ENCODE measurements around the gene USP40.
A peak's percentile ranks its signal among the peaks of the same experiment; 100 is the strongest.

The USP40 gene

DNA sequence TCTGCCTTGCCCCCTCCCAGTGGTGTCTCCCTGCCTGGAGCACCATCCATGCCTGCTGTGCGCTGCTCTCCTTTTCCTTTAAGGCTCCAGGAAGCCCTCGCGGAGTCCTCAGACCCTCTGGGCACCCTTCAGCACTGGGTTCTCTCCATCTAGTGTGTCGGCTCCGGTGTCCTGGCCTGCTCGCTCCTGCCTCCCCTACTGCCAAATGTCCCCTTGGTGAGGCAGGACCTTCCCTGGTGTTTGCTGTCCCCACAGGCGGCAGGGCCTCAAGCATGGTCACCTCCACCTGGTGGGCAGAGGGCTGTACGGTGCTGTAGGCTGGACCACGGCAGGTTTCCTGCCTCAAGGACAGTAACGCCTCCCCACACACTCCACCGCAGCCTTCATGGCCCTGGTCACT, 122.1 kb downstream of the USP40 start:
- no peak for DNase-seq (ENCODE audit: low read depth)

GRCh38 chr2:233443511-233444183, 122.9 kb downstream of the USP40 start:
- peak; percentile 70 for DNase-seq (ENCODE audit: low read depth)

DNA sequence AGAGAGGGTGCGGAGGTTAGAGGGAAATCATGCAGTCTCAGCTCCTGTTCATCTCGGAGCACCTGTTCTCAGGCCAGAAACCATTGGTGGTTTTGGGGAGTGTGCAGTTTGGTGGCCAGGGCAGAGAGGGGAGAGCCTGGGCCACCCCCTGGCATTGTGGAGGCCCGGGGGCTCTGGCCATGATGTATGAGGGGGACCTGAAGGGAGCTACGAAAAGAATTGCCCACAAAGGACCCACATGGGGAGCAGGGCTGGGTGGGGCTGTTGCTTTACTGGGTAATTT, 124.6 kb downstream of the USP40 start:
- DNase-seq (ENCODE audit: low read depth) = no peak

- no peak for DNase-seq (ENCODE audit: low read depth)
Observed at GRCh38 chr2:233441161-233442027, 125.2 kb downstream of the USP40 start.

- DNase-seq (ENCODE audit: low read depth) = no peak
Observed at GRCh38 chr2:233440714-233441113, 125.9 kb downstream of the USP40 start.

GRCh38 chr2:233440314-233440713, 126.3 kb downstream of the USP40 start:
- DNase-seq (ENCODE audit: low read depth) = no peak

DNA sequence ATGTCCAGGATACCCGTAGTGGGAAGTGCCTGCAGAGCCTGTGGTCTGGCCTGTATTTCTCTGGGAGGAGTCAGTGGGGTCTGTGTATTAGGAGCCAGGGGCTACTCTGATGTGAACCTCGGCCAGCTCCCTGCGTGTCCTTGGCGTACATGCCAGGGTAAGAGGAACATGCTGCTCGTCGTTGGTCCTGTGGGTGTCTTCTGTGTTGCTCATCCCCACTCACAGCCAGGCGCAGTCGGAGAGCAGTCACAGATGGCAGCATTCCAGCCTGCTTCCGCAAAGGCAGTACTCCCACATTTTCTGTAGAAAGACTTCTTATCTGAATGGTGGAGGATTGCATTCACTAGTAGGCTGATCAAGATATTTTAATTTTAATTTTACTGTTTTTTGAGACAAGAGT, 127.4 kb downstream of the USP40 start:
- no peak for DNase-seq (ENCODE audit: low read depth)

DNA sequence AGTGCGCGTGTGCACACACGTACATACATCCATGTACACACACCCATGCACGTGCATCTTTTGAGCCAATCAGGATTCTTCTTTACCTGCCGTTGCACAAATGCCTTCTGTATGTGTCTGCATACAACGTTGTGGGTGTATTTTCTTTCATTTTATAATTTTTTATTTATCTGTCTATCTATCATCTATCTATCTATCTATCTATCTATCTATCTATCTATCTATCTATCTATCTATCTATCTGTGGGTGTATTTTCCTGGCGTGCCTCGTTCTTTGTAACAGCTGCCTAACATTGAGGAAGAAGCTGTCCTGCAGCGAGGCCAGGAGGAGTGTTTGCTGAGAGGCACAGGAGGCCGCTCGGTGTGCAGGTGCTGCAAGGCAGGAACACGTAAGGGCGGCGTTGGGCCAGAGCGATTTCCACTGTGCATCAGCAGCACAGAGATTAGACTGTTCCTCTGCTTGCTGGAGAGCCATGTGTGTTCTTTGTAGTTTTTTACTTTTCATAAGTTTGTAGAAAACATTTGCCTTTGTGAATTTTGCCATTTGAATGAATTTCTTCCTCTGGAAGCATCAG, 127.9 kb downstream of the USP40 start:
- no peak for DNase-seq (ENCODE audit: low read depth)

- no peak for DNase-seq (ENCODE audit: low read depth)
Observed at GRCh38 chr2:233437439-233437955, 129.1 kb downstream of the USP40 start.

DNA sequence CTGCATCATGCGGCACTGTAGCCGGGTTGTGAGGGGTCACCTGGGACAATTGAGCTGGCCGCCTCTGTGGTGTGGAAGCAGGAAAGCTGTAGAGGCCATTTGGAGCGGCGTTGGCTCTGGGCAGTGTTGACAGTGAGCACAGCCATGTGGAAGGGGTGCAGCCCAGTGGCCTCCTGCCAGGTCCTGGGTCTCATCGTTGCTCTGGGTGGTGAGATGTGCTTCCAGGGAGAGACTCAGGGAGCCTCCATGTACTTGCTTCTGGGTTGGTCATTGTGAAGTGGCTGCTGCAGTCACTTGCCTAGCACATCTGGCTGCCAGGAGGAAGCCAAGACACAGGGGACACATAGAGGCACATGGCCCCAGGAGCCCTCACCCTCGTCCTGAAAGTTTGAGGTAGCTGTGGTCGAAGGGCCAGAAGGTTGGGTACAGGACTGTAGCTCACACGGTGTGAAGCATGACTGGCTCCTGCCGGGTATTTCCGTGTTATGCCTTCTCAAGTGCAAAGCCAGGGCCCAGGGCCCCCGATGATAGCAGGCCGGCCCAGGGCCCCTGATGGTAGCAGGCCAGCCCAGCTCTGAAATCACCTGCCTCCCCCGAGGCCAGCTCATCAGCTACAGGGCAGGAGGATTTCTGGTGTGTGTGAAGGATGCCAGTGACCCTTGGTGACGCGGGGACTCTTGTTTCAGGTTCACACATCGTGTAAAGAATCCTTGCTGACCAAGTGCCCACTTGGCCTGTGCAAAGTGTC, 129.7 kb downstream of the USP40 start:
- no peak for DNase-seq (ENCODE audit: low read depth)

DNA sequence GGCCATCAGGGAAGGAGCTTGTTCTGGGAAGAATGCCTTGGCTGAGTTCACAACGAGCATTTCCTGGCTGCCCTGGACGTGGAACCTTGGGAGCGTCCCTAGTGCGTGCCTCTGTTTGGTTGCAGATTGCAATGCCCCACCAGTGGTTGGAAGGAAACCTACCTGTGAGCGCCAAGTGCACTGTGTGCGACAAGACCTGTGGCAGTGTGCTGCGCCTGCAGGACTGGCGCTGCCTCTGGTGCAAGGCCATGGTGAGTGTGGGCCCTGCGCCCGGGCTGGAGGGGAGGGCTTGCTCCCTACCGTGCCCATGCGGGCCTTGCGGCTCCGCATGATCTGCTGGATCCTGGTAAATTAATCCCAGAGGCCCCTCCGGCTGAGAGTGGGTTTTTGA, 130.4 kb downstream of the USP40 start:
- no peak for DNase-seq (ENCODE audit: low read depth)

DNA sequence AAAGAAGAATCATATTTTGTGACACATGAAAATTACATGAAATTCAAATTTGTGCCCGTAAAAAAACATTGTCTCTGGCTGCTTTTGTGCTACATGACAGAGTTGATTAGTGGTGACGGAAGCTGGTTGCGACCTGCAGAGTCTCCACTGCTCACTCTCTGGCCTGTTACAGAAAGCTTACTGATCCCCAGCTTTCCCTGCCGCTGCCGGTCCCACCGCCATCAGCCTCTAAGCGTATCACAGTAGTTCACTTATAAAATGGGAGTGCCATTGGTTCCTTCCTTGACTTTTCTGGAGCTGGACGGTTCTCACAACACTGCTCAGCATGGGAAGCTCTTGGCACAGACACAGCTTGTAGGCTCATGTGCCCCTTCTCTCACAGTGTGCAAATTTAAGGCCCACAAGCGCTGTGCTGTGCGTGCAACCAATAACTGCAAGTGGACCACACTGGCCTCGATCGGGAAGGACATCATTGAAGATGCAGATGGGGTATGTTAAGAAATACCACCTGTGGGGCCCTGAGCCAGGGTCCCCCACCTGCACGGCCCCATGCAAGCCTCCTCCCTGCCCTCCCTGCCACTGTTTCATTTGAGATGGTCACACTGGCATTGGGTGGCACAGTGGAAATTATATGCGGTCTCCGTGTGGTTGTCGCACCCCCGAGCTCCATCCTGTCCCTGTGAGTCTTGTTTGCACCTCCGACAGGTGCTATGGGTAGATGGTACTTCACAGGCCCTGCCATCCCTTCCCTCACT, 131.0 kb downstream of the USP40 start:
- no peak for DNase-seq (ENCODE audit: low read depth)

DNA sequence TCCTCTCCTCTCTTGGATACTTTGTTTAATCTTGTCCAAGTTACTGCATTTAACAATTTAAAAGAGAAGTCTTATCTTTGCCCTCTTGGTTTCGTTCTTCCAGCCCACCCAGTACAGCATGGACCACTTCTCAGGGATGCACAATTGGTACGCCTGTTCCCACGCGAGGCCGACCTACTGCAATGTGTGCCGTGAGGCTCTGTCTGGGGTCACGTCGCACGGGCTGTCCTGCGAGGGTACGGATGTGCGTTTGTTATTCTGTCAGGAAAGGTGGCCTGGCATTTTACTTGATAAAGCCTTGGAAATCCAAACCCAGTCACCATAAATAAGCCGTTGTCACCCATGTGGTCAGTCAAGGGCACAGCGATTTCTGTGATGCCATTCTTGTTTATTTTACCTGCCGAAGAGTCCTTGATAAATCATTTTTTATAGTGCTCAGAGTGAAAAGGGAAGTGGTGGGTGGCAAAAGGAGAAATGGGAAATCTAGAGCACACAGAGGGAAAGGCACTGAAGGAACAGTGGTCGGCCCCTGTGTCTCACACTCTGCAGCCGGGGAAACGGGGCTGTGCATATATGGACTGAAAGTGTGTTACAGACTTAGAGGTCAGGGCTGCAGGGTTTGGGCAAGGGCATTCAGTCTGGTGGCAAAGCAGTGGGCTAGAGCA, 131.8 kb downstream of the USP40 start:
- DNase-seq (ENCODE audit: low read depth) = no peak

DNA sequence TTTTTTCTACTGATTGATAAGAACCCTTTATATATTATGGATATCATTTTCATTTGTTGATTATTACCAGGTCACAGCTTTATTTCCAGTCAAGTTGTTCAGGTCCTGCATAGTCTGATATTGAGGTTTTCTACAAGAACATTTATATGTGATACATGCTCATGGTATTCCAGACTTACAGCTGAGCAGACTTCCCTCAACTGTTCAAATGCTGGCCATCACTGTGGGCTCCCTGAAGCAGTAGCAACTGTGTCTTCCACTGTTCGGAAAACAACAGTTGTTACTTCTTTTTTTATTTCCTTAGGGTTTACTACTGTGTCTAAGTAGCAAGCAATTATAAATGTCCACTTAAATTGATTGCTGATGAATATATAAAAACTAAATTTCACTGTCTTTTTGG, 132.8 kb downstream of the USP40 start:
- no peak for DNase-seq (ENCODE audit: low read depth)

DNA sequence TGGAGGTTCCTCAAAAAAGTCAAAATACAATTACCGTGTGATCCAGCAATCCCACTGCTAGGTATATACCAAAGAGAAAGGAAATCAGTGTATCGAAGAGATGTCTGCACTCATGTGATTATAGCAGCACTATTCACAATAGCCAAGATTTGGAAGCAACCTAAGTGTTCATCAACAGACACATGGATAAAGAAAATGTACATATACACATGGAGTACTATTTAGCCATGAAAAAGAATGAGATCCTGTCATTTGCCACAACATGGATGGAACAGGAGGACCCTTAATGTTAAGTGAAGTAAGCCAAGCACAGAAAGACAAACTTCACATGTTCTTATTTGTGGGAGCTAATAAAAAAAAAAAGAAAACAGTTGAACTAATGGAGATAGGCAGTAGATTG, 133.6 kb downstream of the USP40 start:
- no peak for DNase-seq (ENCODE audit: low read depth)

DNA sequence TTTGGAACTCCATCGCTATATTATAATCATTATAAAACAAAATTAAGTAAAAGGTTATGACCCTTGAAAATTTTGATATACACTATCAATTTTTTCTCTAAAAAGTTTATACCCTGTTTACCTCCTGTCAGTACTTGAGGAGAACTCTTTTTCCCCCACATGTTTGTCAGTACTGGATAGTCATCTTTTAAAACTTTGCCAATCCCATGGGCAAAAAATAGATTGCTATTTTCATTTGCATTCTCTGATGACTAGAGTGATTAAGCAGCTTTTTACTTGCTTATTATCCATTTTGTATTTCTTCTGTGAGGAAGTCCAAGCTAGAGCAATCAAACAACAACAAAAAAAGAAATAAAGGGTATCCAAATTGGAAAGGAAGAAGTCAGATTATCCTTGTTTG, 135.9 kb downstream of the USP40 start:
- DNase-seq (ENCODE audit: low read depth) = no peak

DNA sequence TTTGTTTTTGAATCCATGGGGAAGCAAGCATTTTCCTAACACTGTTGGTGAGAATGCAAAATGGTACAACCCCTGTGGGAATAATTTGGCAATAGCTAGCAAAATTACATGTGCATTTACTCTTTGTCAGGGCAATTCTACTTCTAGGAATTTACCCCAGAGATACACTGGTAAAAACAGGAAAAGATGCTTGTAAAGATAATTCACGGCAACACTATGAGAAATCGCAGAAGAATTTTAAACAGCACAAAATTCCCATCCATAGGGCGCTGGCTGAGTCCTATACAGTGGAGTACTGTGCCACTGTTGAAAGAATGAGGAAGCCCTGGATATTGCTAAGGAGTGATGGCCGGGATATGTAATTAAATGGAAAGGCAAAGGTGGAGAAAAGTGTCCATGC, 136.5 kb downstream of the USP40 start:
- no peak for DNase-seq (ENCODE audit: low read depth)

GRCh38 chr2:233429175-233429897, 137.2 kb downstream of the USP40 start:
- no peak for DNase-seq (ENCODE audit: low read depth)

- no peak for DNase-seq (ENCODE audit: low read depth)
Observed at GRCh38 chr2:233428438-233428837, 138.1 kb downstream of the USP40 start.

GRCh38 chr2:233428008-233428407, 138.6 kb downstream of the USP40 start:
- DNase-seq (ENCODE audit: low read depth) = no peak
